Lower leg skin (tissue), 4 donors: Measurements from ENCODE around the gene WEE1. TPM values are rescaled to one million over a fixed set of nuclear protein-coding genes. Genes with fewer than 3 reads are reported as not detected.
"Not testable (repeated sequence)": the region's sequence is repeated elsewhere in the genome, so short reads cannot be mapped to it uniquely, and the experiment has no call there.

ENCODE experiments used
- DNase-seq, 2 donors: peaks; one replicate each; pipeline ENCODE4 v3.0.0-alpha.2; 2019; ENCODE audit warnings: low spot score in 2 of 2
- H3K4me3 ChIP-seq: fragments of 200-600 bp; sonication (generic); 2 replicates; pipeline ENCODE4 v1.5.1; 2017; ENCODE audit warnings: mild to moderate bottlenecking, low read depth; ENCODE audit not compliant: poor library complexity, severe bottlenecking
- POLR2A ChIP-seq, 2 donors: fragments of 450-650 bp; IDR thresholded peaks; one replicate each; pipeline ENCODE4 v1.6.1; 2016 to 2017; ENCODE audit warnings: antibody characterized with exemption in 2 of 2, mild to moderate bottlenecking in 1 of 2, moderate library complexity in 1 of 2
- WGBS, 2 donors: methylation state at CpG; one replicate each; pipeline ENCODE4 v1.1.5; 2018; 5-methylcytosine and 5-hydroxymethylcytosine counted together
- intact Hi-C: fragments of 100-400 bp; cut with DNase I; formaldehyde crosslinking; loops from one replicate; pipeline ENCODE4 v1.15.0; 2023; ENCODE audit warnings: low total_unique reads
- total RNA-seq, 4 donors: library from RNA; depleted of rRNA; stranded (reverse); fragments of >200 nt; gene quantifications; one replicate each; pipeline ENCODE4 v1.1.0, GENCODE V29; 2016
- TF ChIP-seq, protein P1 (sequence below), 3 donors: fragments of 450-650 bp; IDR thresholded peaks; one replicate each; pipeline ENCODE4 v1.5.1; 2016; ENCODE audit warnings: antibody characterized with exemption in 3 of 3, mild to moderate bottlenecking in 3 of 3, moderate library complexity in 2 of 3

The WEE1 gene
- total RNA-seq, 4 donors from 2014 or later = 67.5 to 135 (median 107) TPM

DNA sequence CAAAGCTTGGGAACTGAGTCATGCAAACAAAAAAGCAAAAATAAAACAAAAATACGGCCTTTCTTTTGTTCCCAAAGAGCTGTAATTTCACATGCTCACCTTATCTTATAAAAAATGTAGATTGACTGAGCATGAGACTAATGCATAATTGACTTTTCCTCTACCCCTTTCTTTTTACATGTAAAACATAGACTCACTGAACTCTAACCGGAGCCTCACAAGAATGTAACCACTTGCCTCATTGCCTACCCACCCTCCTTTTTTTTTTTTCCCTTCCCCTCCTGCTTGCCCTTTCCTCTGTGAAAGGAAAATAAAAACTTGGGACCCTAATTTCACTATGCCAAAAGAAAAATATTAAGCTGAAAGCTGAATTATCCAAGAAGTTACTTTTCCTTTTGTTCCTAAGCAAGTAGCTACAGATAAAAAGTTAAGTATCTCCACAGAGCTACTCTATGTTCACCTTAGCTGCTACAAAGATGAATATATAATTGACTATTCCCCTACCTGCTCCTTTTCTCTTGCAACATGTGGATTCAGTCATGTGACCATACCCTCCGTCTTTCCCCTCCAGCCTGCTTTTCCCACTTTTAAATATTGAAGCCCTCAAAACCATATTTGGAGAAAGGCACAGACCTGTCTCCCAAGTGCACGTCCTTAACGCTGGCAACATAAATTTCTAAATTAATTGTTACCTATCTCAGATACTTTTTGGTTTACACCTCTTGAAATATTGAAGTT lies 39.6 kb upstream of the WEE1 start:
- intact Hi-C loops = no loop called here
- WGBS, 2 donors = 63 to 78% methylated on average over 5 of the region's 5 CpGs
- no peak for DNase-seq

DNA sequence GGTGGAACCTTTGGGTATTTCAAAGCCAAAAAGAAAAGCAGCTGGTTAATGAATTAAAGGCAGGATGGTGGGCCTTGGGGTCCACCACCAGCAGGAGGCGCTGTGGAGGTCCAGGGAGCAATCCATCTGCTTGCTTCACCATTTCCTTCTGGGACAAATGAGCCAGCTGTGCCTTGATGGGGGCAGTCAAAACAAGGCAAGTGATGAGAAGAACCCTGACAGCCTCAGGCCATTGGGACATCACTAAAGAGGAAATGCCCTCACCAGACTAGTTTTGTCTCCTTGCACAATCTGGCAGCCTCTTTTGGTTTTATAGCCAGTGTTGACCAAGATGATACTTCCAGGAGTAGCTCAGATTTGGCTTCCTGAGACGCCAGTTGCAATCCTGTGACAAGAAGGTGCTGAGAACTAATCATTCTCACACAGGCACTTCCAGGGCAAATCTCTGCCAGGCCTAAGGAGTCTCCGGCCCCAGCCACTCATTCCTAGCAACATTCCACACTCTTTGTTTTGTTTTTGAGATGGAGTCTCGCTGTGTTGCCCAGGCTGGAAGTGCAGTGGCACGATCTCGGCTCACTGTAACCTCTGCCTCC lies 38.2 kb upstream of the WEE1 start:
- H3K4me3 ChIP-seq = no peak overlapping the region
- peak; percentile 86 to 96 for DNase-seq
- WGBS, 2 donors = 60 to 64% methylated on average over 6 of the region's 6 CpGs
- intact Hi-C loops = no loop called here
- TF ChIP-seq, protein P1, sequence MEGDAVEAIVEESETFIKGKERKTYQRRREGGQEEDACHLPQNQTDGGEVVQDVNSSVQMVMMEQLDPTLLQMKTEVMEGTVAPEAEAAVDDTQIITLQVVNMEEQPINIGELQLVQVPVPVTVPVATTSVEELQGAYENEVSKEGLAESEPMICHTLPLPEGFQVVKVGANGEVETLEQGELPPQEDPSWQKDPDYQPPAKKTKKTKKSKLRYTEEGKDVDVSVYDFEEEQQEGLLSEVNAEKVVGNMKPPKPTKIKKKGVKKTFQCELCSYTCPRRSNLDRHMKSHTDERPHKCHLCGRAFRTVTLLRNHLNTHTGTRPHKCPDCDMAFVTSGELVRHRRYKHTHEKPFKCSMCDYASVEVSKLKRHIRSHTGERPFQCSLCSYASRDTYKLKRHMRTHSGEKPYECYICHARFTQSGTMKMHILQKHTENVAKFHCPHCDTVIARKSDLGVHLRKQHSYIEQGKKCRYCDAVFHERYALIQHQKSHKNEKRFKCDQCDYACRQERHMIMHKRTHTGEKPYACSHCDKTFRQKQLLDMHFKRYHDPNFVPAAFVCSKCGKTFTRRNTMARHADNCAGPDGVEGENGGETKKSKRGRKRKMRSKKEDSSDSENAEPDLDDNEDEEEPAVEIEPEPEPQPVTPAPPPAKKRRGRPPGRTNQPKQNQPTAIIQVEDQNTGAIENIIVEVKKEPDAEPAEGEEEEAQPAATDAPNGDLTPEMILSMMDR (IDR thresholded peaks at IDR 0.05) = peak in 1 of 3 donors; percentile 49
- no peak for TF ChIP-seq POLR2A (IDR thresholded peaks at IDR 0.05)

More for the DNA sequence above, 39.6 kb upstream of the WEE1 start:
- H3K4me3 ChIP-seq = no peak overlapping the region
- no peak for TF ChIP-seq POLR2A (IDR thresholded peaks at IDR 0.05)
- TF ChIP-seq, protein P1 (IDR thresholded peaks at IDR 0.05) = no peak

DNA sequence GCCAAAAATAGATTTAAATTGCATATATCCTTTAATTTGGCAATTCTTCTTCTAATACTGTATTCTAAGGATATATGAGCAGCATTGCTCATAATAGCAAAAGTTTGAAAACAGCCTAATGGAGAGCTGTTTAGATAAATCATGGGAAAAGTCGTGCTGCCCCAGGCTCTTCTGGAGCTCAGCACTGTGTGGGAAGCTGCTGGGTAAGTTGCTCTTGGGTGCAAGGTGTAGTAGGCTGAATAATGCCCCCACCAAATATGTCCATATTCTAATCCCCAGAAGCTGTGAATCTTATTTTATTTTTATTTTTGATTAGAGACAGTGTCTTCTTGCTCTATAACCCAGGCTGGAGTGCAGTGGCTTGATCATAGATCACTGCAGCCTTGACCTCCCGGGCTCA lies 34.9 kb upstream of the WEE1 start:
- TF ChIP-seq POLR2A (IDR thresholded peaks at IDR 0.05) = no peak
- TF ChIP-seq, protein P1 (IDR thresholded peaks at IDR 0.05) = no peak
- WGBS, 2 donors = 81 to 91% methylated on average over 2 of the region's 2 CpGs
- DNase-seq = no peak
- H3K4me3 ChIP-seq = no peak overlapping the region
- intact Hi-C loops = no loop called here

DNA sequence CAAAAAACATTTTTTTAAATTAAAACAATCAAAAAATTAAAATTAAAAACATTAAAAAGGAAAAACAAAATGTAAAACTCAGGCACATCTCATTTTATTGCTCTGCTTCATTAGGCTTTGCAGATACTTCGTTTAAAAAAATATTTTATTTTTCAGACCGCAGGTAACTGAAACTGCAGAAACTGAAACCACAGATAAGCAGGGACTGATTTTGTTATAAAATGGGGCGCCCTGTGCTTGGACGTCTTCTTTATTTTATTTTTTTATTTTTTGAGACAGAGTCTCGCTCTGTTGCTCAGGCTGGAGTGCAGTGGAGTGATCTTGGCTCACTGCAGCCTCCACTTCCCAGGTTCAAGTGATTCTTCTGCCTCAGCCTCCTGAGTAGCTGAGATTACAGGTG lies 24.3 kb upstream of the WEE1 start:
- intact Hi-C loops, H3K4me3 ChIP-seq, DNase-seq: not testable (repeated sequence)
- WGBS, 2 donors = 89 to 93% methylated on average over 5 of the region's 5 CpGs

DNA sequence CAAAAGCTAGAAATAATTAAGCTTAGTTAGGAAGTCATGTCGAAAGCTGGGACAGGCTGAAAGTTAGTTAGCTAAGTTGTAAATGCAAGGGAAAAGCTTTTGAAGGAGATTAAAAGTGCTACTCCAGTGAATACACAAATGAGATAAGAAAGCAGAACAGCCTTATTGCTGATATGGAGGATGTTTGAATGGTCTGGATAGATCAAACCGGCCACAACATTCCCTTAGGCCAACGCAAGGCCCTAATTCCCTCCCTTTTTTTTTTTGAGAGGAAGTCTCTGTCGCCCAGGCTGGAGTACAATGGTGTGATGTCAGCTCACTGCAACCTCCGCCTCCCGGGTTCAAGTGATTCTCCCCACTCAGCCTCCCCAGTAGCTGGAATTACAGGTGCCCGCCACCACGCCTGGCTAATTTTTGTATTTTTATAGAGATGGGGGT lies 23.3 kb upstream of the WEE1 start:
- no peak overlapping the region for H3K4me3 ChIP-seq
- DNase-seq = no peak
- intact Hi-C loops = no loop called here
- WGBS, 2 donors = 88 to 93% methylated on average over 8 of the region's 8 CpGs
- TF ChIP-seq, protein P1 (IDR thresholded peaks at IDR 0.05) = no peak
- TF ChIP-seq POLR2A (IDR thresholded peaks at IDR 0.05) = no peak

DNA sequence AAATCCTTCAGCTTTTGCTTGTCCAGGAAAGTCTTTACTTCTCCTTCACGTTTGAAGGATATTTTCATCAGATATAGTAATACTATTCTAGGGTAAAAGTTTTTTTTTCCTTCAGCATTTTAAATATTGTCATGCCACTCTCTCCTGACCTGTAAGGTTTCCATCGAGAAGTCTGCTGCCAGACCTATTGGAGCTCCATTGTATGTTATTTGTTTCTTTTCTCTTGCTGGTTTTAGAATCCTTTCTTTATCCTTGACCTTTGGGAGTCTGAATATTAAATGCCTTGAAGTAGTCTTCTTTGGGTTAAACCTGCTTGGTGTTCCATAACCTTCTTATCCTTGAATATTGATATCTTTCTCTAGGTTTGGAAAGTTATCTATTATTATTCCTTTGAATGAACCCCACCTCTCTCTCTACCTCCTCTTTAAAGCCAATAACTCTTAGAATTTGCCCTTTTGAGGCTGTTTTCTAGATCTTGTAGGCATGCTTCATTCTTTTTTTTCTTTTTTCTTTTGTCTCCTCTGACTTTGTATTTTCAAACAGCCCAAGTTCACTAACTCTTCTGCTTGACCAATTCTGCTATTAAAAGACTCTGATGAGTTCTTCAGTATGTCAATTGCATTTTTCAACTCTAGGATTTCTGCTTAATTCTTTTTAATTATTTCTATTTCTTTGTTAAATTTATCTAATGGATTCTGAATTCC lies 12.0 kb upstream of the WEE1 start:
- H3K4me3 ChIP-seq = no peak overlapping the region
- WGBS, 2 donors = 89 to 97% methylated on average over 2 of the region's 2 CpGs
- DNase-seq = no peak
- TF ChIP-seq, protein P1 (IDR thresholded peaks at IDR 0.05) = no peak
- intact Hi-C loops = no loop called here
